ENCODE data around the gene OR6C76.

DNA sequence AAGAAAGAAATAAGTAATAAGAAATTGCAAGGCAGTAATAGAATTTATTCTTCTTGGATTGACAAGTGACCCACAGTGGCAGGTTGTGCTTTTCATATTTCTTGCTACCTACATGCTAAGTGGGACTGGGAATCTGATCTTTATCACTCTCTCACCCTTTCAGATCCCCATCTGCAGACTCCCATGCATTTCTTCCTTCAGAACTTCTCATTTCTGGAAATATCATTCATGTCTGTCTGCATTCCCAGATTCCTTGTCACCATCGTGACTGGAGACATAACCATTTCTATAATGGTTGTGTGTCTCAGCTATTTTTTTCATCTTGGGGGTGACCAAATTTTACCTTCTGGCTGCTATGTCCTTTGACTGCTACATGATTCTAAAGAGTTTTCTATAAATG is 29.7 kb upstream of the OR6C76 start:
- TF ChIP-seq, protein P1, sequence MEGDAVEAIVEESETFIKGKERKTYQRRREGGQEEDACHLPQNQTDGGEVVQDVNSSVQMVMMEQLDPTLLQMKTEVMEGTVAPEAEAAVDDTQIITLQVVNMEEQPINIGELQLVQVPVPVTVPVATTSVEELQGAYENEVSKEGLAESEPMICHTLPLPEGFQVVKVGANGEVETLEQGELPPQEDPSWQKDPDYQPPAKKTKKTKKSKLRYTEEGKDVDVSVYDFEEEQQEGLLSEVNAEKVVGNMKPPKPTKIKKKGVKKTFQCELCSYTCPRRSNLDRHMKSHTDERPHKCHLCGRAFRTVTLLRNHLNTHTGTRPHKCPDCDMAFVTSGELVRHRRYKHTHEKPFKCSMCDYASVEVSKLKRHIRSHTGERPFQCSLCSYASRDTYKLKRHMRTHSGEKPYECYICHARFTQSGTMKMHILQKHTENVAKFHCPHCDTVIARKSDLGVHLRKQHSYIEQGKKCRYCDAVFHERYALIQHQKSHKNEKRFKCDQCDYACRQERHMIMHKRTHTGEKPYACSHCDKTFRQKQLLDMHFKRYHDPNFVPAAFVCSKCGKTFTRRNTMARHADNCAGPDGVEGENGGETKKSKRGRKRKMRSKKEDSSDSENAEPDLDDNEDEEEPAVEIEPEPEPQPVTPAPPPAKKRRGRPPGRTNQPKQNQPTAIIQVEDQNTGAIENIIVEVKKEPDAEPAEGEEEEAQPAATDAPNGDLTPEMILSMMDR (IDR thresholded peaks at IDR 0.05; ENCODE audit: low read length): no peak
- no peak for TF ChIP-seq EZH2 (IDR thresholded peaks at IDR 0.05; ENCODE audit: borderline replicate concordance, low read length)

All from OCI-LY1 (cell line).